Keratinocyte (primary cell): Measurements from ENCODE around the gene PRKAG2. TPM values are rescaled to one million over a fixed set of nuclear protein-coding genes. Genes with fewer than 3 reads are reported as not detected.

Experiments
- DNase-seq: peaks from one replicate; pipeline ENCODE4 v3.0.0-alpha.2; 2011; ENCODE audit warnings: low read depth, missing footprints, low spot score
- FAIRE-seq: peaks from 2 replicates; lab custom pipeline; 2011; peaks lifted over from hg19 to GRCh38; lab: Jason Lieb, UNC
- H2AFZ ChIP-seq: 2 replicates; pipeline ENCODE4 v1.6.0; 2012; ENCODE audit warnings: low read length, control low read depth, inconsistent platforms; ENCODE audit not compliant: control insufficient read depth
- H3K27ac ChIP-seq: 2 replicates; pipeline ENCODE4 v1.5.1; 2011; ENCODE audit warnings: low read length; ENCODE audit not compliant: control insufficient read depth, insufficient read depth
- H3K27me3 ChIP-seq: 3 replicates; pipeline ENCODE4 v1.6.0; 2011; ENCODE audit warnings: low read length; ENCODE audit not compliant: control insufficient read depth, insufficient read depth; ENCODE audit errors: extremely low read depth
- H3K36me3 ChIP-seq, 2 experiments: 2 replicates in 1 of 2; 3 replicates in 1 of 2; pipeline ENCODE4 v1.5.1; 2011; ENCODE audit warnings: low read length in 2 of 2, mild to moderate bottlenecking in 1 of 2; ENCODE audit not compliant: control insufficient read depth in 2 of 2, insufficient read depth in 2 of 2; ENCODE audit errors: extremely low read depth in 1 of 2
- H3K4me1 ChIP-seq: 3 replicates; pipeline ENCODE4 v1.5.1; 2011; ENCODE audit warnings: low read length; ENCODE audit not compliant: control insufficient read depth, insufficient read depth; ENCODE audit errors: extremely low read depth
- H3K4me2 ChIP-seq: 3 replicates; pipeline ENCODE4 v1.6.0; 2011; ENCODE audit warnings: low read depth, low read length; ENCODE audit not compliant: control insufficient read depth, insufficient read depth; ENCODE audit errors: extremely low read depth
- H3K4me3 ChIP-seq, 3 experiments: fragments of 200-600 bp in 1 of 3; sonication (generic) in 1 of 3; 2 replicates in 2 of 3; 3 replicates in 1 of 3; pipeline ENCODE4 v1.5.1; 2011 to 2016; ENCODE audit warnings: low read length in 3 of 3, mild to moderate bottlenecking in 3 of 3, control low read depth in 2 of 3, inconsistent platforms in 1 of 3, low read depth in 1 of 3, mixed read lengths in 1 of 3, mixed run types in 1 of 3, moderate library complexity in 1 of 3; ENCODE audit not compliant: control insufficient read depth in 2 of 3, insufficient read depth in 2 of 3; ENCODE audit errors: extremely low read depth in 1 of 3
- H3K79me2 ChIP-seq: 2 replicates; pipeline ENCODE4 v1.6.0; 2012; ENCODE audit warnings: low read length; ENCODE audit not compliant: control insufficient read depth, insufficient read depth
- H3K9ac ChIP-seq: 3 replicates; pipeline ENCODE4 v1.6.0; 2011; ENCODE audit warnings: low read length; ENCODE audit not compliant: control insufficient read depth, insufficient read depth; ENCODE audit errors: extremely low read depth
- H3K9me1 ChIP-seq: 3 replicates; pipeline ENCODE4 v1.6.0; 2011; ENCODE audit warnings: low read length; ENCODE audit not compliant: control insufficient read depth, insufficient read depth; ENCODE audit errors: extremely low read depth
- H3K9me3 ChIP-seq: 2 replicates; pipeline ENCODE4 v1.5.1; 2012; ENCODE audit warnings: low read depth, low read length; ENCODE audit not compliant: control insufficient read depth
- H4K20me1 ChIP-seq: 3 replicates; pipeline ENCODE4 v1.6.0; 2011; ENCODE audit warnings: low read length; ENCODE audit not compliant: control insufficient read depth, insufficient read depth; ENCODE audit errors: extremely low read depth
- CTCF ChIP-seq, 3 experiments: IDR thresholded peaks in 1 of 3; conservative IDR thresholded peaks in 1 of 3; optimal IDR thresholded peaks in 1 of 3; 2 replicates in 2 of 3; 3 replicates in 1 of 3; pipeline versions ENCODE3 to v1.5.1; 2011; ENCODE audit warnings: low read length in 3 of 3, mild to moderate bottlenecking in 3 of 3, moderate library complexity in 2 of 3, control low read depth in 1 of 3, inconsistent platforms in 1 of 3; ENCODE audit not compliant: insufficient read depth in 2 of 3; ENCODE audit errors: extremely low read depth in 1 of 3
- EZH2 ChIP-seq: IDR thresholded peaks from one replicate; pipeline ENCODE4 v1.6.1; 2012; ENCODE audit warnings: inconsistent platforms, mild to moderate bottlenecking, low read length, moderate library complexity
- dilution Hi-C: fragments of 300-500 bp; cut with MboI; formaldehyde crosslinking; loops from one replicate; pipeline ENCODE4 v1.7.0; 2020; ENCODE audit warnings: low sequenced_read_pairs; ENCODE audit not compliant: extremely low pct_ligation_motif_present
- polyA plus RNA-seq, 5 experiments: library from polyadenylated mRNA; depleted of rRNA in 3 of 5; stranded (reverse) in 3 of 5; stranded (forward) in 1 of 5; unstranded in 1 of 5; fragments of >200 nt; gene quantifications; 1 replicate in 1 of 5; 2 replicates in 3 of 5; 3 replicates in 1 of 5; pipeline versions ENCODE4 v1.2.1 to v1.2.3, GENCODE V29; 2011 to 2012; ENCODE audit warnings: missing spikeins in 2 of 5, low read depth in 1 of 5, low replicate concordance in 1 of 5

Gene PRKAG2
- polyA plus RNA-seq, 1 donor (not counting 4 experiments of a cell fraction or from before 2014, with no cell fraction given), result 39.5 TPM

GRCh38 chr7:151800391-151800790, 76.5 kb downstream of the PRKAG2 start:
- dilution Hi-C loops, result no loop called here
- H3K4me2 ChIP-seq, result no peak overlapping the region
- H3K4me3 ChIP-seq, result no peak overlapping the region
- H3K36me3 ChIP-seq, result no peaks in the 10 kb centered on the region
- H3K9me3 ChIP-seq, result no peaks in the 10 kb centered on the region
- H3K4me1 ChIP-seq, result peaks cover 8% of the 10 kb centered on the region
- H3K79me2 ChIP-seq, result no peaks in the 10 kb centered on the region
- no peaks in the 10 kb centered on the region for H3K9me1 ChIP-seq
- TF ChIP-seq EZH2, result no peak
- TF ChIP-seq CTCF (optimal IDR thresholded peaks at IDR 0.05 in 1 of 3, IDR thresholded peaks at IDR 0.05 in 1 of 3, conservative IDR thresholded peaks at IDR 0.05 in 1 of 3; ENCODE audit: extremely low read depth in 1 of 3, insufficient read depth in 2 of 3, low read length in 3 of 3), result no peak
- H3K9ac ChIP-seq, result no peak overlapping the region
- FAIRE-seq, result no peak
- DNase-seq, result no peak
- H3K27ac ChIP-seq, result no peak overlapping the region
- H2AFZ ChIP-seq, result no peak overlapping the region
- H4K20me1 ChIP-seq, result no peaks in the 10 kb centered on the region
- H3K27me3 ChIP-seq, result peaks cover 11% of the 10 kb centered on the region

- Histone ChIP-seq H3K9ac (no peak overlapping the region), H4K20me1 (no peaks in the 10 kb centered on the region), H3K4me3 (no peak overlapping the region), H3K79me2 (no peaks in the 10 kb centered on the region), H3K4me1 (peaks cover 8% of the 10 kb centered on the region), H3K27me3 (peaks cover 2% of the 10 kb centered on the region), H2AFZ (no peak overlapping the region), H3K4me2 (no peak overlapping the region), H3K9me3 (no peaks in the 10 kb centered on the region), H3K27ac (no peak overlapping the region), H3K36me3 (no peaks in the 10 kb centered on the region), H3K9me1 (no peaks in the 10 kb centered on the region)
- DNase-seq (no peak), FAIRE-seq (no peak)
- TF ChIP-seq CTCF (optimal IDR thresholded peaks at IDR 0.05 in 1 of 3, IDR thresholded peaks at IDR 0.05 in 1 of 3, conservative IDR thresholded peaks at IDR 0.05 in 1 of 3; ENCODE audit: extremely low read depth in 1 of 3, insufficient read depth in 2 of 3, low read length in 3 of 3) (no peak), EZH2 (no peak)
- dilution Hi-C loops, result no loop called here
These were observed 77.4 kb downstream of the PRKAG2 start for GRCh38 chr7:151799506-151799905.
